Stimulated activated CD4-positive, alpha-beta T cell treated with anti-CD3 and anti-CD28 coated beads, Interleukin-1b, Interleukin-23, amount 100 ng/mL, for 1 hour (primary cell): ENCODE results near the gene GLG1.
"Not testable (repeated sequence)": the region's sequence is repeated elsewhere in the genome, so short reads cannot be mapped to it uniquely, and the experiment has no call there.

Experiments used
- DNase-seq, 2 donors: peaks; one replicate each; pipeline ENCODE4 v3.0.0-alpha.2; 2020; ENCODE audit warnings: low read depth in 2 of 2

Gene GLG1

DNA sequence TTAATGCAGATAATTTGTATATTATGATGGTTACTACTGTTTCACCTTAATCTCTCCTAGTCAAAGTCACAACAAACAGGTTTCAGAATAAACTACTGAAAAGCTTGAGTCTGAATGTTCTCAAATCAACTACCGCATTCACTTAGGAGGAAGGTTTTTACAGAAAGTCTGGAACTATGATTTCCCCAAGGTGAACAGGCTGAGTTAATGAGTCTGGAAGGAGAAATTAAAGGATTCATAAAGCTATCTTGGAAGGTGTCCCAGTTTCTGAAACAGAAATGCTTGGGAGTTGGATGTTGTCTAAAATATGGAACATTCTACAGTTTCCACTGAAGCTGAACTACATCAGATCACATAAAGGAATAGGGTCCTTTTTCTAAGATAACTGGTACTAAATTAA lies 69.2 kb downstream of the GLG1 start:
- not testable (repeated sequence) for DNase-seq

DNA sequence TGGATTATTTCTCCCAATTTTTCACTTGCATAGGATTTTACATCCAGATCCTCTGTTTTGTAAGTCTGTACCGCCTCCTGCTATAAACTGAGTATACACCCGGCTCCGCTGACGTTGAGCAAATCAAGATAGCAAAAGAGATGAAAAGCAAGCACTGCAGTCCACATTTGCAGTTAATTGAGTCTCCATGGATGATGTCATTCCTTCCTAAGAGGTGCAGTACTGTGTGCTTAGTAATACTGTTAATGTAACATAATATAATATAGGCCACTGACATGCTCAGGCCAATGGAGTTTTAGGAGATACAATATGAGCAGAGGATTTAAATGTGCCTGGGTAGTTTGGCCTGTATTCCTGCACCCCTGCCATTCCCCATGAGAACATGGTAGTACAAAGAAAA lies 72.3 kb downstream of the GLG1 start:
- not testable (repeated sequence) for DNase-seq

DNA sequence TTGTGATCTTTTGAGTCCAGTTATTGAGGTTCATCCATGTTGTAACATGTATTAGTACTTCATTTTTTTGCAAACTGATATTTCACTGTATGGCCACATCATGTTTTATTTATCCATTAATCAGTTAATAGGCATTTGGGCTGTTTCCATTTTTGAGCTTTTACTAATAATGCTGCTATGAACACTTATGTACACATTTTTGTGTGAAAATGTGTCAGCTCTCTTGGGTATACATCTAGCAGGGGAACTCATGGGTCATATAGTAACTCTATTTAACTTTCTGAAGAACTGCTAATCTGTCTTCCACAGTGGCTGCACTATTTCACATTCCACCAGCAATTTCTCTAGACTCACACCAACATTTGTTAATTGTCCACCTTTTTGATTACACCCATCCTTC lies 82.0 kb downstream of the GLG1 start:
- no peak for DNase-seq

DNA sequence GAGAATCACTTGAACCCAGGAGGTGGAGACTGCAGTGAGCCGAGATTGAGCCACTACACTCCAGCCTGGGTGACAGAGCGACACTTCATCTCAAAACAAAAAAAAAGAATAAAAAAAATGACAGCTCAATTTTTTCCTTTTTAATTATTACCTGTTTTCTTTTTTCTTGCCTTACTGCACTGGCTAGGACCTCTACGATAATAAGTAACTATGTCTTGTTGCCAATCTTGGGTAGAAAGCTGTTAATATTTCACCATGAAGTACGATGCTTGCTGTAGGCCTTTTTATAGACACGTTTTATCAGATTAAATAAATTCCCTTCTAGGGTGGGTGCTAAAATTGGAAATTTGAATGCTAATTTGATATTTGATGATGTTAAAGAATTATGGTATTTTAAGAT lies 82.8 kb downstream of the GLG1 start:
- no peak for DNase-seq

DNA sequence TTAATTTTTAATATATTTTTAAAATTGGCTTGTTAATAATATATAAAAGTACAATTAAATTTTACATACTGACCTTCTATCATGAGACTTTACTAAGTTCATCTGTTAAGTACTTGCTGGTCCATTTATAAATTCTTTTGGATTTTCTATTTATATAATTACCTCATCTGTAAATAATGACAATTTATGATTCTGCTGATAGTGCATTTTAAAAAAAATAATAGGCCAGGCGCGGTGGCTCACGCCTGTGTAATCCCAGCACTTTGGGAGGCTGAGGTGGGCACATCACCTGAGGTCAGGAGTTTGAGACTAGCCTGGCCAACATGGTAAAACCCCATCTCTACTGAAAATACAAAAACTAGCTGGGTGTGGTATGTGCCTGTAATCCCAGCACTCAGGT lies 83.2 kb downstream of the GLG1 start:
- DNase-seq, result not testable (repeated sequence)

DNA sequence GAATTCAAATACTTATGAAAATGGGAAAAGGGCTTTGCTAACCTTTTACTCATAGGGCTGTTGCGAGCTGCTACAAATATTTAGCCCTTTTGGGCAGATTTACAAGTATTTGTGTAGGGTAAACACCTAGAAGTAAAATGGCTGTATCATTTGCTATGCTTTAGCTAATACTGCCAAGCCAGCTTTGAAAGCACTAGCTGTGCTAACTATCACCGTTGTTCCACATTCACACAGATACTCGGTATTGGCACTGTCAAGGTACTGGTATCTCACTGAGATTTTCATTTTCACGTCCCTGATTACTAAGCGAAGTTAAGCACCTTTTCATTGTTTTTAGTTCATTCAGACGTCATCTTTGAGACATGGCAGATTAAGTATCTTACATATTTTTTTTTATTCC lies 84.8 kb downstream of the GLG1 start:
- DNase-seq, result no peak

DNA sequence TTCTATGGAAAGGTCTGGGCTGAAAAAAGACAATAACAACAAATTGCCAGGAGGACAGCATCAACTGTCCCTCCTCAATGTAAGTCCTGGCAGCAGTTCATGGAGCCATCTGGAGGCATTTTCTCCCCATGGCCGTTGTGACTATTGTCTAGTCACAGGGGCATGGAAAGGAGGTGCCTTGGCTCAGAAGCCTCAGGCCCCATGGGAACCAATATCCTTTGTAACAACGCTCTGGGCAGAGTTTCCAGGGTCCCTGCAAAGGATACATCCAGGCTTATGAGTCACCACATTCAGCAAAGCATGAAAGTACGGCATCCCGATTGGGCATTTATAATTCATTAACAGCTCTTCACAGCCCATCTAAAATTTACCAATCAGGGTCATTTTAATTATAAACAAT lies 85.2 kb downstream of the GLG1 start:
- no peak for DNase-seq

DNA sequence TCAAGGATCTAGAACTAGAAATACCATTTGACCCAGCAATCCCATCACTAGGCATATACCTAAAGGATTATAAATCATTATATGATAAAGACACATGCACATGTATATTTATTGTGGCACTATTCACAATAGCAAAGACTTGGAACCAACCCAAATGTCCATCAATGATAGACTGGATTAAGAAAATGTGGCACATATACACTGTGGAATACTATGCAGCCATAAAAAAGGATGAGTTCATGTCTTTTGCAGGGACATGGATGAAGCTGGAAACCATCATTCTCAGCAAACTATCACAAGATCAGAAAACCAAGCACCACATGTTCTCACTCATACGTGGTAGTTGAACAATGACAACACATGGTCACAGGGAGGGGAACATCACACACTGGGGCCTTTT lies 88.0 kb downstream of the GLG1 start:
- DNase-seq, result not testable (repeated sequence)

DNA sequence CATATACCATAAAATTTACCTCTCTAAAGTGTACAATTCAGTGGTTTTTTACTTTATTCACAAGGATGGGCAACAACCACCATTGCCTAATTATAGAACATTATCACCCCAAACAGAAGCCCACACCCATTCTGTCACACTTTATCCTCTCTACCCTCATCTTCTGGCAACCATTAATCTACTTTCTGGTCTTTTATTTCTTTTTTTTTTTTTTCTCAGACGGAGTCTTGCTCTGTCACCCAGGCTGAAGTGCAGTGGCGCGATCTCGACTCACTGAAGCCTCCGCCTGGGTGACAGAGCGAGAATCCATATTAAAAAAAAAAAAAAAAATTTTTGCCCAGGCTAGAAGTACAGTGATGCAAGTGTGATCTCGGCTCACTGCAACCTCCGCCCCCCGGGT lies 95.0 kb downstream of the GLG1 start:
- DNase-seq, result no peak

DNA sequence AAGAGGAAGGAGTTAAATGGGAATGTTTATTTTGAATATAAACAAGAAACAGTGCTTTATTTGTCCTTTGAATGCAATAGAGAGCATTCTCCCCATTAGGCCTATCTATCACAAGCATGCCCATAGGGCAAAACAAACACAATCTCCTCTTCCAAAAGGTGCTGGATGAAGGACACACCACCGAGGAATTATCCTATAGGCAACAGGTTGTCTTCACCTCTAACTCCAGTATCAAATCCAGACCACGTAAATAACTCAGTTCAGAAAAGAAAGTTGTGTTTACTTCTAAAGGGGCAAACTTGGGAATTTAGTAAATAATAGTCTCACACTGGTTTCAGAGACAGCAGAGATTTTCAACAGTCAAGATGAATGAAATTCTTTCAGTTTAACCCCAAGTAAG lies 101.9 kb downstream of the GLG1 start:
- DNase-seq, result no peak

DNA sequence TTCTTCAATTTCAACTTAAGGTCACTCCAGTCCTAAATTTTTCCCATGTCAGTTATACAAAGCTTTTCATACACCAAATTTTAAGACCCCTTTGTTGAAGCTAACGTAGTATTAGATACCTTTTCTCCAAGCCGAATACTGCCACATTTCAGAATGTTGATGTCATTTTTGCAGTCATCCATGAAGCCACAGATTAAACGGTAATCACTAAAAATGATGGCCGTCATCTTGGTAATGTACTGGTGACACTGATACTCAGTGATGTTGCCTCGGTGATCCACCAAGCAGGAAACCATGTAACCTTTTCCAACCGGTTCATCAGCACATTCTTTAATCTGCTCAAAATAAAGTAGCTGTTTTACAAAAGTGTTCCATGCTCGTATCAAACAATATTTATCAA lies 103.5 kb downstream of the GLG1 start:
- no peak for DNase-seq

DNA sequence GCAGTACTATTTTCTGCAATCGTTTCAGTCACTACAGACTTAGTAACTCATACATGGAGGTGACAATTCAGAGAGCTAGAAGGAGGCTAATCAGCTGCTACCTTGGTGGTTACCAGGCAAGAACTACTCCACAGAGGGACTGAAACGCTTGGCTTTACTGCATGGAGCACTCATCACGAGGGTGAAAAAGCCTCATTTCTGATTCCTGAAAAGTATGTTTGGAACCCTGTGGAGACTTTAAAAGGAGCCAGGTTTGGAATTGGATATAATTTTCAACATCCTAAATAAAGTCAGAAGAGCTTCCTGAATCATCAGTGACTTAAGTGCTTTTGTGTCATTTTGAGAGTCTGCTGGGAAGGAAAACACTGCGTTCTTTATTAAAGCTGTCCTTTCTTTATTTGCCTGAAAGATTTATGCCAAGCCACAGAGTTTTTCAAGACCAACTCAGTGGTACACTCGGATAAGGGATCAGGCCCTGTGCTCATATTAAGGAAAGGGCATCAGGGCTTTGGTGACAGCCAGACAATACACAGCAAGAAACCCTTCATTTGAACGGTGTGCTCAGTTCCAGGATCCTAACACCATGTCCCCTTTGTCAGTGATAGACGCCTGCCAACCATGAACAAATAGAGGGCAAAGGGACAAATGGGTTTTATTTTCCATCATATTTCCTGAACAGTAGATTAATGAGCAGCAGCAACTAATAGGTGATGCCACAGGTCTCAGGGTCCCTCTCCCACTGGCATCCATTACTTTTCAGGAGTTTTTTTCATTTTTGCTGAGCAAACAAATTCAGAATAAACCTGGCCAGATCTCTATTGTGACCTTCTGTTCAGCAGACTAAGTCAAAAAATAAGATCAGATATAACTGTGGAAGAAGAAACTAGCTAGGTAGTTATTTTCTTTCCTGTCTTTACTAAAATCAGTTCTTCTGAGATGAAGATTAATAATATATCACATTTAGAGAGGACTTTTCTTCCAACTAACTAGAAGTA lies 105.1 kb downstream of the GLG1 start:
- no peak for DNase-seq

DNA sequence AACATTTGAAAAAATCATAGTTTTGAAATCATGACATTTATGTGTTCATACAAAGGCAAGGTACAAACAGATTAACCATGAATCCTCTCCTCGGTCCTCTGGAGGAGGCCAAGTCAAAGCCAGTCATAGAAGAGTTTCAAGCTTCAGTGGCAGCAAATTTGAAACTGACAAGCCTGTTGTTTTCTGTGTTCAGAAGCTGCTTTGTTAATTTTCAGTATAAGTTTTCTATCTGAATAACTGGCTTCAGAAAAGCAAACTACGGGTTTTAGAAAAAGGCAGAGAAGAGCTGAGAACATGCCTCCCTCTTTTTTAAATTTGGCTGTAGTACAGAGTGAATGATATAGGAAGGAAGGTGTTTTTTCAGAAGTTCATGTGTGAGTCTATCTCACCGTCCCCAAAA lies 106.0 kb downstream of the GLG1 start:
- no peak for DNase-seq

DNA sequence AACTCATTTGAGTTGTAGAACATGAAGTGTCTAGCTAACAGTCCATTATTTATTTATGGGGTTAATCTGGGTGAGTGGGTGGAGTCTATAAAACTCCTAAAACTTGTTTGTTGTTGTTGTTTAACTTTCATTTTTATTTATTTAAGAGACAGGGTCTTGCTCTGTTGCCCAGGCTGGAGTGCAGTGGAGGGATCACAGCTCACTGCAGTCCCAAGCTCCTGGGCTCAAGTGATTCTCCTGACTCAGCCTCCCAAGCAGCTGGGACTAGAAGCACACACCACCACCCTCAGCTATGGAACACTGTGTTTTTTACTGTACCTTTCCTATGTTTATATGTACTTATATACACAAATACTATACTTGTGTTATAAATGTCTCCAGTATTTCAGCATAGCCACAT lies 107.8 kb downstream of the GLG1 start:
- DNase-seq, result no peak

DNA sequence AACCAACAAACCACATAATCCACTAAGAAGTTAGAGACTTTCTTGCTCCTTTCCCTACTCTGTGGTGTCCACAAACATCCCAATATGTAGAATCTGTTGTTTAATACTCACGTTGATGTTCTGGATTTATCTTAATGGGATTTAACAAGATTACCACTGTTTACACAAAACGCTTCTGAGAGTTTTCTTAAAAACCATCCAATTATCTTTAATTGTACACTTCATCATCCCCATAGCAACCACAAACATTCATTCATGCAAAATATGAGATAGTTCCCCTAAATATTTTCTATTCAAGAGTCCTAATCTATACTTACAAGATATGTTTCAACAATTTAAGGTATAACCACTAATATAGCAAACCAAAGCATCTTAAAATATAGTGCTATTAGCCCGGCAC lies 109.2 kb downstream of the GLG1 start:
- no peak for DNase-seq

DNA sequence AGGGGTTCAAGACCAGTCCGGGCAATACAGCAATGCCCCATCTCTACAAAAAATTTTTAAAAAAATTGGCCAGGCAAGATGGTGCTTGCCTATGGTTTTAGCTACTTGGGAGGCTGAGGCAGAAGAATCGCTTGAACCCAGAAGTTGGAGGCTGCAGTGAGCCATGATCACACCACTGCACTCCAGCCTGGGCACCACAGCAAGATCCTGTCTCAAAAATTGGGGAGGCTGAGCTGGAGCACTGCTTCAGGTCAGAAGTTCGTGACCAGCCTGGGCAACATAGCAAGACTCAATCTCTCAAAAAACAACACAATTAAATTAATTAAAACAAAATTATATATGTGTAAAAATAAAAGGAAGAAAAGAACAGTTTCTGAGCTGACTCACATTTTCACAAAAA lies 110.9 kb downstream of the GLG1 start:
- DNase-seq, result no peak

DNA sequence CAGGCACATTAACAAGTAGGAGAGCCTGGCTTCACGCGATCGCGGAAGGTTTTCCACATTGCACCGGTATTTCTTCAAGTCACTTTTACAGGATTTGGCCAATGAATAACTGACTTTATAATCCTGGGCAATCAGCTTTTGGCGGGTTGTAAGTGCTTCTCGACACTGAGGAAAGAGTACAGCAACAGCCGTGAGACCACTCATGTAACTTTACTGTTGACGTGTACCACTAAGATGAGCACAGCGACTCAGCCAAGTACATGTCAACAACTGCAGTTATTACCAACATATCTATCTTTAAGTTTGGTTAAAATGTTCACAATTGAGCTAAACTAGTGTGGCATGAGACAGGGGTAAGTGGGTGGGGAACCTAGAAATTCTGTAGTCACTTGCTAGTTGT lies 113.9 kb downstream of the GLG1 start:
- DNase-seq, result no peak

DNA sequence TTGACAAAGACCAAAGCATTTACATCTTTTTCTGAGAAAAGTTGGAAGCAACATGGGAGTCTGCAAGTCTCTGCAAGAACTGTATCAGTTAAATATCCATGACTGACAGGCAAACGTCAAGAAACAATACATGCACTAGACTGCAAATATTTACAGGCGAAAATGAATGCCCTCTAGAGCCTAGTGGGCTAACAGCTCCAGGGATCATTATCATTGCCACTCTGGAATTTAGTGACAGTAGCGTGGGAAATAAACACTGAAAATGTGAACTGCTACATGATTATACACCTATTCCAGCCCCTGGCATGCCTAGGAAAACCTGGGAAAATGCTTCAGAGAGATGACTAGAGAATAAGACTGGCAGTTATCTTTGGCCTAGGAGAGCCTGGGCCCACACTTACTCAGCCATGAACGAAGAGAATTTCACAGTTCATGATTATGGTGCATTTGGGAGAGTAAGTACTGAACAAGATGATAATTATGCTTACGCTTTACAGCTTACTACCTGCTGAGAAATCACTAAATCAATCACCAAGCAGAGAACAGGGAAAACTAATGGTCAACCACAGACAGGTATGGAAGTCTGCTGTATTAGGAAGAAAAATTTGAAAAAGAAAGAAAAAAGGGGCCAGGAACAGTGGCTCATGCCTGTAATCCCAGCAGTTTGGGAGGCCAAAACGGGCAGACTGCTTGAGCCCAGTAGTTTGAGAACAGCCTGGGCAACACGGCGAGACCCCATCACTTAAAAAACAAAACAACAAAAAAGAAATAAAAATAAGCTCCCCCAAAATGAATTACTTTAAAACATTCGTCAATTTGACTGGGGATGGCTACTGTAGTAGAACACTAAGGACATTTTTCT lies 119.0 kb downstream of the GLG1 start:
- no peak for DNase-seq

DNA sequence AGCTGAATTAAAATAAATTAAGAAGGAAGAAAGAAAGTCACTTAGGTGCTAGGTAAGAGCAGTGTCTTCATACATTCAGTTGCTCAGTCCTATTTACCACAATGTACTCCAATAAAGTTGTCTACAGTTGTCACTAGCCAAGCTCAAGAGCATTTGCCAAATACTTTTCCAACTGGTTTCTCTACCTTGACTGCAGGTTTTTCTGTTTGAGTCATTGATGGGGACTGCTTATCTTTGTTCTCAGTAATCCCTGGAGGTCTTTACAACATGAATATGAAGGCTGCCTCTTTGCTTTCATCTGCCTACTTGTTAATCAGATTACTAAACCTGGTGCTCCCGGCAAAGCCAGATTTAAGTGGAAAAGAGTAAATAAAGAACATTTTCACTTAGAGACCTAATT lies 121.0 kb downstream of the GLG1 start:
- no peak for DNase-seq

DNA sequence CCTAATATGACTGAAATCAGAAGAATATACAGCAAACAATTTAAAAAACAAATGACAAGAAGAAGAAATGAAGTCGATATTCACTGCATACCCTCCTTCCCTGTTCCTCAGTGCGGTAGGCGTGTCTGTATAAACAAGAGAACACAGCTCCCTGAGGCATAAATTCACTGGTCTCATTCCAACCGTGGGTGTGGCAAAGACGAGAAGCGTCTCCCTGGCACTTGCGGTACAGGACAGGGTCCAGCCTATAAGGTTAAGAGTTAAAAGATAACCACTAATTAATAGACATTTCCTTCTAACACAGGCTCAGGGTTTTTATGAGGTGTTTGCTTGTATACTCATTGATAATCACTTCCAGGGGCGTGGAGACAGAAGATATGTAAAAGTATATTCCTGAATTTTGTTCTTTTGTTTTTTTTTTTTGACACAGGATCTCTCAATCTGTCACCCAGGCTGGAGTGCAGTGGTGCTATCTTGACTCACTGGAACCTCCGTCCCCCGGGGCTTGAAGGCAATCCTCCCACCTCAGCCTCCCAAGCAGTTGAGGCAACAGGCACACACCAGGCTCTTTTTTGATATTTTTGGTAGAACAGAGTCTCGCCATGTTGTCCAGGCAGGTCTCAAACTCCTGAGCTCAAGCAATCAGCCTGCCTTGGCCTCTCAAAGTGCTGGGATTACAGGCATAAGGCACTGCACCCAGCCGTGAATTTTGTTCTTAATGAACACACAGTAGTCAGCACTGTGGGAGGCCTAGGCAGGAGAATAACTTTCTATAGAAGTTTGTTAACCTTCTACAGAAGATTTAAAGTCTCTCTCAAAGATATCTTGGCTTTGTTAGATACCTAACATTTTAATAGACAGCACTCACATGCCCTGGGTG lies 126.5 kb downstream of the GLG1 start:
- DNase-seq, result no peak

DNA sequence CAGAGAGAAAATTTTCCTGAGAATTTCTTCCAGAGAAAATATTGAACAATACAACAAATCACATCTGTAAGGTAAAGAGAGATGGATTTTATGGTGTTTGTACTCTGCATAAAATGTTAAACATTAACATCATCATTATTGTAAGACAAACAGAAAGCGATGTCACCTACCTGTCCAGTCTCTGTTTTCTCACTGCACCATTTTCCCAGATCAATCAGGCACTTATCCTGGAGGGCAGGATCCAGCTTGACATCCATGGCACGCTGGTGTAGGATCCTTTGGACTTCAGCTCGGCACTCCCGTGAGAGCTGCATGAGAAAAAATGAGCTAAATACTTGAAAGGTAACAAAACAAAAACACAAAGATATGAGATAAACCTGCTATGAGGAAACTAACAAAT lies 129.7 kb downstream of the GLG1 start:
- no peak for DNase-seq

DNA sequence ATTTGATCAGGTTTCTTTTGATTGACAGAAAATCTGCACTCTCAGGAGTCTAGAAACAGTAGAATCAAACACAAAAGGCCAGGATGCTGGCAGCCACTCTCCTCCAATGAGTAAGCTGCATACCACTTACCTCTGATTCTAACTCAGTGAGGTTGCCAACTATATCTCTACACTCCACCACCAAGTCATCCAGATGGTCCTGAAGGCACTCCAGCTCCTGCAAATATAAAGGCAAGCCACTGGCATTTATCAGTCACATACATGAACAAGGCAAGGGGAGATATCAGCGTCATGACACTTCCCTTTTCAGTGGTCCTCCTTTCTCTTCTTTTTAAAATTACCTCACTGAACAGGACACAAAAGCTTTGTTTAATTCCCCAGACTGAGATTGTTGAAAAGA lies 132.5 kb downstream of the GLG1 start:
- no peak for DNase-seq
